Measurements from ENCODE around the gene GRAP2.
"Not testable (repeated sequence)": the region's sequence is repeated elsewhere in the genome, so short reads cannot be mapped to it uniquely, and the experiment has no call there.

Gene GRAP2

GRCh38 chr22:39897841-39898240, 3.0 kb upstream of the GRAP2 start:
- no peak for DNase-seq (ENCODE audit: low read depth)

GRCh38 chr22:39898997-39899396, 1.9 kb upstream of the GRAP2 start:
- no peak for DNase-seq (ENCODE audit: low read depth)

DNA sequence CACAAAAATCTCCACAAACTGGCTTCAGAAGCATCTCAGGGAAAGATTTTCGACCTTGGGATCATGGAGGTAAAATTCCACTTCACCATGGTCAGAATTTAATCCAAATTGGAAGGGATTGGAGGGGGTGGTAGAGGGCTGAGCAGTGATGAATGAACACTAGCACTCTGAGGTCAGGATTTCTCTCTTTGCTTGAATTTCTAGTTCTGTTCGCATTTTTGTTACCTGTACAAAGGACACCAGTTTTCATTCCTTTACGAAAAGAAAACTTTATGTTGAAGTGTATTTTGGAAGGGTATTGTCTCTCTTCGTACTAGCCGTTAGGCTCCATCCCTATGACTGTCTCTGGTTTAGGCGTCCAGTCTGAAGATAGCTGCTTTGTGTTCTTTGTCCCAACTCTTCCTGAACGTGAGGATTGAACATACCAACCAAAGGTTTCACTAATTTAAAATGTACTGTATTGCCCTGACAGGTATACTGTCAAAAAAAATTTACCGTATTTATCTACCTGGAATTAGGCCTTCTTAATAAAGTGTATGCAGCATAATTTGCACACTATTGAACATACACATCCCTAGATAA, 772 bp downstream of the GRAP2 start:
- no peak for DNase-seq (ENCODE audit: low read depth)

DNA sequence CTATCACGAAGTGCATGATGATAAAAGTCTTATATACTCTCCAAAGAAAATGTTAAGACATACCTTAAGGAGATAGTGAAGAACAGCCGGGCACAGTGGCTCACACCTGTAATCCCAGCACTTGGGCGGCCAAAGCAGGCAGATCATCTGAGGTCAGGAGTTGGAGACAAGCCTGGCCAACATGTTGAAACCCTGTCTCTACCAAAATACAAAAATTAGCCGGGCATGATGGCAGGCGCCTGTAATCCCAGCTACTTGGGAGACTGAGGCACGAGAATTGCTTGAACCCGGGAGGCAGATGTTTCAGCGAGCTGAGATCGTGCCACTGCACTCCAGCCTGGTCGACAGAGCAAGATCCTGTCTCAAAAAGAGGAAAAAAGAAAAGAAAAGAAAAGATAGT, 3.1 kb downstream of the GRAP2 start:
- DNase-seq (ENCODE audit: low read depth): not testable (repeated sequence)

- no peak for DNase-seq (ENCODE audit: low read depth)
Measured at GRCh38 chr22:39904862-39905261, 4.0 kb downstream of the GRAP2 start.

GRCh38 chr22:39905687-39906086, 4.8 kb downstream of the GRAP2 start:
- no peak for DNase-seq (ENCODE audit: low read depth)

- DNase-seq (ENCODE audit: low read depth): no peak
Measured at GRCh38 chr22:39906207-39906606, 5.3 kb downstream of the GRAP2 start.

- no peak for DNase-seq (ENCODE audit: low read depth)
Measured at GRCh38 chr22:39907047-39907446, 6.2 kb downstream of the GRAP2 start.

DNA sequence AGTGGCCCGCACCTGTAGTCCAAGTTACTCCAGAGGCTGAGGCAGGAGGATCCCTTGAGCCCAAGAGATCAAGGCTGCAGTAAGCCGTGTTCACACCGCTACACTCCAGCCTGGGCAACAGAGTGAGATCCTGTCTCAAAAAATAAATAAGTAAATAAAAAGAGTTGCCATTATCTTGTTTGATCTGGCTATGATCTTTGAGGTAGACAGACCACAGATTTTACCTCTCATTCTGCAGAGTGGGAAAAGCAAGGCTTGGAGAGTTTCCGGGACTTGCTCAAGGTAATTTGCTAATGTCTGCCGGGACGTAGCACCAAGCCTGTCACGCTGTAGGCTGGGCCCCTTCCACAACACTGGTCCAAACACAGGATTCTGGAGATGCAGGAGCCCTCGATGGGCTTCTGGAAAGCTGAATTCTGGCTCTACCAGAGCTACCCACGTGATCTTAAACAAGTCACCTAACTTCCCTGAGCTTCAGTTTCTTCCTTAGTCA, 6.8 kb downstream of the GRAP2 start:
- DNase-seq (ENCODE audit: low read depth): no peak

DNA sequence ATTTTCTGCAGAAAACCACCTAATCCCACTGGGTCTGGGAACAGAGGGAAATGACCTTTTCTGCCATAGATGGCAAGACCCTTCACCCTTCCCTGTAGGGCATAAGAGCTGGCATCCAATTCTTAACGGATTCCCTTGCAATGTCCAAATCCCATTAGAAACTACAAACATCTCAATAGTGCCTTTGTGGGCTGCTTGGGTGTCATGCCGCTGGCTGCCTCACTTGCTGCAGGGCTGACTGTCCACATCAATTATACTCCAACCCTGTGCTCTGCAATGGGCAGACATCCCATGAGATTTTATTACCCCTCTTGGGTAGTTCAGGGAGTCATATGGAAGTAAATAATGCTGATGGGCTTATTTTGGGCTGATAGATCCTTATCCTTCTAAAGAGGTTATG, 7.3 kb downstream of the GRAP2 start:
- no peak for DNase-seq (ENCODE audit: low read depth)

DNA sequence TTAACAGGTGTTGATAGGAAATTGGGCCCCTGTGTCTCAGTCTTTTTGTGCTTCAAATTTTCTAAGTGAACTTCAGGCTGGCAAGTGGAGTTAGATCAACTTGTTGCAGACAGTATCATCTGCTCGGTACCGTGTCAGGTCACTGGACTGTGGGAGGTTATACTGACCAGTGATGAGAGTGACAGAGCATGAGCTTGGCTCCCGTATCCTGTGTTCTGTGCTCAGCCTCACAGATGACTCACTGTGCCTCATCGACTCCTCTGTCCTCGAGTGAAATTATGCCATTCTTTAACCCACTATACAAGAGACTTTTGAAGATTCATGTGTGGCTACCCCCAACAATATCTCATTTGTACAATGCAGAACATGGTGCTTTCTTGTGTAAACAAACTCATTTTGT, 7.9 kb downstream of the GRAP2 start:
- no peak for DNase-seq (ENCODE audit: low read depth)

GRCh38 chr22:39910876-39911613, 10.2 kb downstream of the GRAP2 start:
- DNase-seq (ENCODE audit: low read depth): no peak

GRCh38 chr22:39913321-39913720, 12.4 kb downstream of the GRAP2 start:
- no peak for DNase-seq (ENCODE audit: low read depth)

- no peak for DNase-seq (ENCODE audit: low read depth)
Measured at GRCh38 chr22:39913886-39914285, 13.0 kb downstream of the GRAP2 start.

GRCh38 chr22:39914584-39914983, 13.7 kb downstream of the GRAP2 start:
- no peak for DNase-seq (ENCODE audit: low read depth)

DNA sequence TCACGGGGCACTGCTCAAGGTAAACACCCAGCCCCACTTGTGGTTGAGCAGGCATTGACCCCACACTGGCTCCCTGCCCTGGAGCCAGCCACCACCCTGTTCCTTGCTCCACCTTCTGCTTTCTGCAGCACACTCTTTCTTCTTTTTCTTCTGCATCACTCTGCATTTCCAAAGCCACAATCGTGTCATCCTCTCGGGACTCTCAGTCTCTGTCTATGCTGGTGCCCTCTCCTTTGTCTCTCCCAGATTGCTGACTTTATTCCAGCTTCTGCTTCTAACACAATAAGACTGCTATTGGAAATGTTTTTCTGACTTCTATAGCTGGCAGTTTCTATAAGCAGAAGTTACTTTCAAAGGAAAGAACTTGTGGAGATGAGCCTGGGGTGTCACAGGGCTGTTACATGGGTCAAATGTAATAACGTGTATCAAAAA, 14.4 kb downstream of the GRAP2 start:
- no peak for DNase-seq (ENCODE audit: low read depth)

DNA sequence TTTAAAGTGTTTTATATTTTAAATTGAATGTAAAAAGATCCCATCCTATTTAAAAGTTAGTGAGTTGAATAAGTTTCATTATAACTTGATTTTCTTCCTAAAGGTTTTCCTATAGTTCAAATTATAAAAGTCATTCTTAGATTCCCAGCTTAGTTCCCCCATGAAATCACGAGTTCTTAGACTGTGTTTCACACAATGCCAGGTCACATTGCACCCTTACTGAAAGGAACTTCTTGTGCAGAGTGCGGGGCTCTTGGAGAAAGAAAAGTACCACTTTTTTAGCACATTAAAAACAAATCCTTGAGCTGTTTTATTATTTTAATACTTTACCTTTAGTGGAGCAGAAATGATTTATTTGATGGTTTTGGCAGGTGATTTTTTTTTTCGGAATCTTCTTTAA, 15.6 kb downstream of the GRAP2 start:
- DNase-seq (ENCODE audit: low read depth): no peak

GRCh38 chr22:39917197-39917643, 16.3 kb downstream of the GRAP2 start:
- DNase-seq (ENCODE audit: low read depth): no peak

DNA sequence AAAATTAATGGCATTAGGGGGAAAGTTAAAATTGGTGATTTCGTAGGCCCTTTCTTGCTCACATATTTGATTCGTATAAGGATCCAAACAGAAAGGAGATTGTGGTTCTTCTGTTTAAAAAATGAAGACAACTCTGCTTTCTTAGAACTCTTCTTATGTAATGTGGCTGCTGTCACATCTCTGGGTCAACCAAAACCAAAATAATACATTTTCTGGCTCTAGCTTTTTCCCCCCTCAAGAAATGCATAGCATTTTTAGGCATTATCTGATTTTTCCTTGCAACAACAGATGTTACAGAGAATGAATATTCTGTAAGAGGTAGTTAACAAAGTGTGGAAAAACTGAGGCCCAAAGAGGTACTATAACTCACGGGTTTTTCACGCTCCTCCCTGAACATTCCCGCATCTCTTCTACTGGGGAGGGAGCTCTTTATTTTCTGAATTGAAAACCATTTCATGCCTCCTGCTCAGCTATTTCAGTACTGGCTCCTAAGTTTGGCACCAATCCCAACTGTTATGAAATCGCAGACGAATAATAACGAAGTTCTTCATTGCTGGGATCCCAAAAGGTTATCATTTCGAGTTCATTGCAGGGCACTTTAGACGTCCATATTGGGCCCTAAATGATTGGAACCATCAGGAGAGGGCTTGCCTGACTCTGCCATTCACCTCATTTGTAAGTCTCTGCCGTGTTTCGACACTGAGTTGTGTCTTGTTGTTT, 17.1 kb downstream of the GRAP2 start:
- no peak for DNase-seq (ENCODE audit: low read depth)

GRCh38 chr22:39920134-39920743, 19.4 kb downstream of the GRAP2 start:
- DNase-seq (ENCODE audit: low read depth): peak; percentile 46

- no peak for DNase-seq (ENCODE audit: low read depth)
Measured at GRCh38 chr22:39923696-39924095, 22.8 kb downstream of the GRAP2 start.

- no peak for DNase-seq (ENCODE audit: low read depth)
Measured at GRCh38 chr22:39924286-39924685, 23.4 kb downstream of the GRAP2 start.

DNA sequence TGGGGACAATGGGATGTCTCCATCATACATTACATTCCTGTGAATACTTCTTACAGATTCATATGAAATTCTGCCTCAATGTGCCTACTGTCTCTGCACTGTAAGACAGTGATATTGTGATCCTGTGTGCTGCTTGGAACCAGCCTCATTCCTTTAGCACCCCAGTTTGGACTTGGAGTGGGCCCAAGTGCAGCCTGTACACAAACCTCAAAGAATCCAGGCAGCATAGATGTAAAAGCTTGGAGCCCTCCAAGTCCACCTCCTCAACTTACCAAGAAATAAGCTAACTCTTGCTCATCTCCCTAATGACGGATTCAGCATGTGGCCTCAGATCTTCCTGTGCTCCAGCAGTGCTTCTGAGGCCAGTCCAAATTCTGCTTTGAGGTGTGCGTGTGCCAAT, 24.4 kb downstream of the GRAP2 start:
- DNase-seq (ENCODE audit: low read depth): no peak
